Choroid plexus epithelial cell (primary cell): ENCODE measurements around the gene CHN2.

Experiments used
- DNase-seq: peaks from one replicate; pipeline ENCODE4 v3.0.0-alpha.2; 2010; ENCODE audit warnings: low read depth
- H3K4me3 ChIP-seq: 2 replicates; pipeline ENCODE4 v1.5.1; 2011; ENCODE audit warnings: low read depth, mild to moderate bottlenecking, control low read depth, low read length, moderate library complexity
- CTCF ChIP-seq: conservative IDR thresholded peaks from 2 replicates; pipeline ENCODE4 v1.5.1; 2011; ENCODE audit warnings: low read depth, mild to moderate bottlenecking, control low read depth, inconsistent platforms, low read length, moderate library complexity

Gene CHN2

GRCh38 chr7:29414216-29414615 is 219.6 kb downstream of the CHN2 start:
- TF ChIP-seq CTCF, result no peak
- DNase-seq, result no peak
- H3K4me3 ChIP-seq, result no peak overlapping the region

- H3K4me3 ChIP-seq, result no peak overlapping the region
- no peak for DNase-seq
- no peak for TF ChIP-seq CTCF
Measured at GRCh38 chr7:29415215-29415614, 220.6 kb downstream of the CHN2 start.

- no peak for TF ChIP-seq CTCF
- no peak overlapping the region for H3K4me3 ChIP-seq
- DNase-seq, result no peak
Measured at GRCh38 chr7:29416276-29416937, 221.8 kb downstream of the CHN2 start.

- no peak for TF ChIP-seq CTCF
- no peak overlapping the region for H3K4me3 ChIP-seq
- no peak for DNase-seq
Measured at GRCh38 chr7:29416938-29417305, 222.3 kb downstream of the CHN2 start.

- no peak for TF ChIP-seq CTCF
- no peak overlapping the region for H3K4me3 ChIP-seq
- DNase-seq, result no peak
Measured at GRCh38 chr7:29418056-29418455, 223.5 kb downstream of the CHN2 start.

- no peak for TF ChIP-seq CTCF
- H3K4me3 ChIP-seq, result no peak overlapping the region
- no peak for DNase-seq
Measured at GRCh38 chr7:29418651-29419050, 224.1 kb downstream of the CHN2 start.

GRCh38 chr7:29420011-29420410 is 225.4 kb downstream of the CHN2 start:
- TF ChIP-seq CTCF, result no peak
- no peak for DNase-seq
- no peak overlapping the region for H3K4me3 ChIP-seq
